Measurements from ENCODE around the gene POPDC3.

POPDC3 gene

DNA sequence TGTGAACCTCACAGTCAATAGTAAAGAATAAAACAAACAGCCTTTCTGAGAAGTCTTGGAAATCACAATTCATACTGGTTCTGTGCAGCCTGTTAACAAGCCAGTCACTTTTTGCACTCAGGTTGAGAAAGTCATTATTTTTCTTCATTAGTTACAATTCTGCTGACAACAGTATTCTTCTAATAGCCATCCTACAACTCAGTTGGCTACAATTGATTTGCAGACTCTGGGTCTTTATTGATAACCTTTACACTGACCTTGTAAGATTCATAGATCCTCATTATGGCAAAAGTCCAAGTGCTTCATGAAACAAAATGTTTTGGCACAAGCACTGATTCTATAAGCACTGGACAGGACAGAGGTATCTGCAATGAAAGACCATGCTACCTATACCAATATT, 34.9 kb upstream of the POPDC3 start:
- TF ChIP-seq, protein P1, sequence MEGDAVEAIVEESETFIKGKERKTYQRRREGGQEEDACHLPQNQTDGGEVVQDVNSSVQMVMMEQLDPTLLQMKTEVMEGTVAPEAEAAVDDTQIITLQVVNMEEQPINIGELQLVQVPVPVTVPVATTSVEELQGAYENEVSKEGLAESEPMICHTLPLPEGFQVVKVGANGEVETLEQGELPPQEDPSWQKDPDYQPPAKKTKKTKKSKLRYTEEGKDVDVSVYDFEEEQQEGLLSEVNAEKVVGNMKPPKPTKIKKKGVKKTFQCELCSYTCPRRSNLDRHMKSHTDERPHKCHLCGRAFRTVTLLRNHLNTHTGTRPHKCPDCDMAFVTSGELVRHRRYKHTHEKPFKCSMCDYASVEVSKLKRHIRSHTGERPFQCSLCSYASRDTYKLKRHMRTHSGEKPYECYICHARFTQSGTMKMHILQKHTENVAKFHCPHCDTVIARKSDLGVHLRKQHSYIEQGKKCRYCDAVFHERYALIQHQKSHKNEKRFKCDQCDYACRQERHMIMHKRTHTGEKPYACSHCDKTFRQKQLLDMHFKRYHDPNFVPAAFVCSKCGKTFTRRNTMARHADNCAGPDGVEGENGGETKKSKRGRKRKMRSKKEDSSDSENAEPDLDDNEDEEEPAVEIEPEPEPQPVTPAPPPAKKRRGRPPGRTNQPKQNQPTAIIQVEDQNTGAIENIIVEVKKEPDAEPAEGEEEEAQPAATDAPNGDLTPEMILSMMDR (IDR thresholded peaks at IDR 0.05; ENCODE audit: low read depth, low read length, missing control alignments), result no peak
- H3K4me3 ChIP-seq (ENCODE audit: low read depth, low read length), result no peak overlapping the region
- no peak for DNase-seq (ENCODE audit: low read depth)

DNA sequence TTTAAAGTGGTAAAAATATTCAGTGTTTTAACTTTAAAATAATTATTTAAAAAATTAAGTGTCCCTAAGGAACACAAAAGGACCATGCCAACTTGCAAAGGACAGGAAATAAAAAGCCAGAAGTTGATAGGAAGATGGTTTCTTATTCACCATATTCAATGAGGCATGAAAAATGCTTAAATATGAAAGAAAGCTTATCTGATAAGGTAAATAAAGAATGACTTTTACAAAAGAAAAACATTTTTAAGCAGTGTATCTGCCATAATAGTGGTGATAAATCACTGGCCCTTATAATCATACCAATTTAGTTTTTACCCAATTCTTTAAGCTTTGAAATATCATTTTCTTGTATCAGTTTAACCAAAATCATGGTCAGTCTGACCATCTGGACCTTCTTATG, 33.5 kb upstream of the POPDC3 start:
- H3K4me3 ChIP-seq (ENCODE audit: low read depth, low read length), result no peak overlapping the region
- DNase-seq (ENCODE audit: low read depth), result no peak
- TF ChIP-seq, protein P1 (IDR thresholded peaks at IDR 0.05; ENCODE audit: low read depth, low read length, missing control alignments), result no peak

GRCh38 chr6:105212587-105212986, 32.8 kb upstream of the POPDC3 start:
- peak; percentile 16 for DNase-seq (ENCODE audit: low read depth)
- TF ChIP-seq, protein P1 (IDR thresholded peaks at IDR 0.05; ENCODE audit: low read depth, low read length, missing control alignments), result no peak
- no peak overlapping the region for H3K4me3 ChIP-seq (ENCODE audit: low read depth, low read length)

DNA sequence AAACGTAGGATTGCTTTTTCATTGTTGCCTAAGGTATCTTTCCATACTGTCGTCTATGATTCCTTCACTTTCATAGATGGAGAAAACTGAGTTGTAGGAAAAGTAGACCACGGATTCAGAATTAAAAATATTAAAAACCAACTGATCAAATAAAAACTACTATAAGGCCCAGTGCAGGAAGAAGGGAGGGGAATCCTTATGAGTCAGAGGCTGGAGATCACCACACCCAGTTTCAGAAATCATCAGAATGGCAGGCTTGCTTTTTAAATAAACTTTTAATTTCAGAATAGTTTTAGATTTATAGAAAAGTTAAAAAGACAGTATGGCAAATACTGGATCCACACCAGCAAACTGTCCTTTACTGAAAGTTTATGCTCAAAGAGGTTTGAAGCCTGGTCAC, 32.0 kb upstream of the POPDC3 start:
- H3K4me3 ChIP-seq (ENCODE audit: low read depth, low read length), result no peak overlapping the region
- TF ChIP-seq, protein P1 (IDR thresholded peaks at IDR 0.05; ENCODE audit: low read depth, low read length, missing control alignments), result no peak
- no peak for DNase-seq (ENCODE audit: low read depth)

GRCh38 chr6:105210932-105211531, 31.2 kb upstream of the POPDC3 start:
- TF ChIP-seq, protein P1 (IDR thresholded peaks at IDR 0.05; ENCODE audit: low read depth, low read length, missing control alignments), result no peak
- H3K4me3 ChIP-seq (ENCODE audit: low read depth, low read length), result no peak overlapping the region
- no peak for DNase-seq (ENCODE audit: low read depth)

DNA sequence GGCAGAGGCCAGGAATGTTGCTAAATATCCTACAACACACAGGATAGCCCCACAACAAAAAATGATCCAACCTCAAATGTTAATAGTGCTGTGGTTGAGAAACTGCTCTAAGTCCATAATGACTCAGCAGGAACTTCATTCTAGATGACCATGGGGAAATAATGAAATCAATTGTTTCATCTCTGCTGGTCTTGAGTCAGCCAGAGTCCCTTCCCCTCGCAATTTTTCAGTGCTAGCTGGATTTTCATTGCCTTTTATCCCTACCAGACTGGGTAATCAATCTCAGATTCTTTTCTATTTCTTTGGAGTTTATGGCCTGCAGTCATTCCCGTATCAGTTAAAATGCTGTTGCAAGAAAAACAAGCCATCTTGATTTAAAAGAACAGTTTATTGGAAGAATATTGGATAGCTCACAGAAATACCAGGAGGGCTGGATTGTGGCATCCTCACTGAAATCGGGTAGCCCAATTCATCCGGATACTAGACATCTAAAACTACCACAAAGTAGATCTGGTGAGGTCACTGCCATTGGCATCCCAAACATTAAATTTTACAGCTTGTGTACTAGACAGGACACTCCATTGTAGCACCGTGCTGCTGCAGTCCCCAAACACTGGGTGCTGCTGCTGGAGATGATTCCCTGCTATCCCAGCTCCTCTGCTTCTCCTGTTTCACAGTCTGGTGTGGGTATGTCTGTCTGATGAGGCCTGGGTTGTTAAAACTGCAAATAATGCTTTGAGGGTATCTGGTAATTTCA, 30.3 kb upstream of the POPDC3 start:
- no peak overlapping the region for H3K4me3 ChIP-seq (ENCODE audit: low read depth, low read length)
- no peak for DNase-seq (ENCODE audit: low read depth)
- TF ChIP-seq, protein P1 (IDR thresholded peaks at IDR 0.05; ENCODE audit: low read depth, low read length, missing control alignments), result no peak

Data from GM12864 (cell line).